Hematopoietic multipotent progenitor cell (in vitro differentiated cells): ENCODE measurements around the gene REEP1. TPM values are rescaled to one million over a fixed set of nuclear protein-coding genes. Genes with fewer than 3 reads are reported as not detected.

ENCODE experiments used
- DNase-seq, 3 donors: peaks; one replicate each; pipeline ENCODE4 v3.0.0-alpha.2; 2011 to 2015; ENCODE audit warnings: low read depth in 2 of 3, low spot score in 2 of 3
- total RNA-seq: library from RNA; depleted of rRNA; stranded (reverse); fragments of >200 nt; gene quantifications from one replicate; pipeline ENCODE4 v1.2.3, GENCODE V29; 2012

The REEP1 gene
- under 0.01 TPM for total RNA-seq

GRCh38 chr2:86337244-86337835, at the start of gene REEP1:
Gene REEP1, minus strand, starts transcription at chr2:86337626. Its CDS starts 116 bp downstream, at chr2:86337510.
- DNase-seq = peak in 1 of 3 donors; percentile 13

DNA sequence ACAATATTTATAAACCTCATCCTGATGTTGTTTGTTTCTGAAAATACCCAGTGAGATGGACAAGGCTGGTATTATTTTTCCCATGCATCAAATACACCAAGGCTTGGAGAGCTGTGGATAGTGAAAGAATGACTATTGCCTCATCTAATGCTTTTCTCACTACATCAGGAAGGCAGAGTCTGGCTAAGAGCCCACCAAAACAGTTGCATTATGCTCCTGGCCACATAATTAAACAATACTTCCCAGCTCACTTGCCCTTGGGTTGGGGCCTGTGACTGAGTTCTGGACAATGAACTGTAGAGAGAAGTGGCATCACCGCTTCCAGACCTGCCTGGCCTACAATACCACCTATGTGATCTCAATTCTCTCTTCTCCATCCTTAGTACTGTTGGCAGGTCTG, 46.4 kb upstream of the REEP1 start:
- no peak for DNase-seq

DNA sequence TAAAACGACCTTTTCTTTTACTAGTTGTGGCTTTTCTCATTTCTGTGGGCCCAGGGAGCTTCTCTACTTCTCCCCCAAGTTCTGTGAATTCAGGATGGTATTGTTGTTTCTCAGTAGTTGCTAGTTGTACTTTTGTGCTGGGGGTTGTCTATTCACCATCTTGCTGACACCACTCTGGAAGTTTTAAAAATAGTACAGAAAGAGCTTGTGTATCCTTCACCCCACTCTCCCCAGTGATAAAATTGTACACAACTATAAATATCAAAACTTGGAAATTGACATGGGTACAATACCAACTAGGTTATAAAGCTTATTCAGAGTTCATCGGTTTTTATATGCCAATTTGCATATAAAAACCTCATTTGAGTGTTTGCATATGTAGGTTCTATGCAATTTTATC, 45.3 kb upstream of the REEP1 start:
- no peak for DNase-seq

DNA sequence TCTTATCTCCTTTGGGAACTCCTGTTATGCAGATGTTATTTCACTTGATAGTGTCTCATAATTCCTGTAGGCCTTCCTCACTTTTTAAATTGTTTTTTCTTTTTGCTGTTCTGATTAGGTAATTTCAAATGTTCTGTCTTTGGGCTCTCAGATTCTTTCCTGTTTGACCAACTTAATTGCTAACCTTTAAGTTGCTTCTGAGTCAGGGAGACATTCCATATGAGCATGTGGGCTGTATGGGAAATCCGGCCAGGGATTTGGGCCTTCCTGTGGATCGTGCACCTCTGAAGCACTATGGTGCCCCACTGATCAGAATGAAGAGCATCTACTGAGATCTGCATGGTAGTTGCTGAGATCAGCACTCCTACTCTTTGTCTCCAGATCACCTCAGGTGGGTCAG, 44.7 kb upstream of the REEP1 start:
- DNase-seq = no peak

GRCh38 chr2:86378469-86378868, 41.0 kb upstream of the REEP1 start:
- no peak for DNase-seq

DNA sequence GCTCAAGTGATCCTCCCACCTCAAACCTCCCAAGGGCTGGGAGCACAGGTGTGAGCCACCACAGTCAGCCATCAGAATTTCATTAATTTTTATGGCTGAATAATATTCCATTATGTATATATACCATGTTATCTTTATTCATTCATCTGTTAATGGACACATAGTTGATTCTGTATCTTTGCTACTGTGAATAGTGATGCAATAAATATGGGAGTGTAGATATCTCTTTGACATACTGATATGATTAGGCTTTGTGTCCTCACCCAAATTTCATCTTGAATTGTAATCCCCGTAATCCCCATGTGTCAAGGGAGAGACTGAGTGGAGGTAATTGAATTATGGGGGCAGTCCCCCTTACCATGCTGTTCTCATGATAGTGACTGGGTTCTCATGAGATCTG, 38.2 kb upstream of the REEP1 start:
- no peak for DNase-seq

- DNase-seq = peak in 1 of 3 donors; percentile 12
Measured at GRCh38 chr2:86372641-86373502, 35.4 kb upstream of the REEP1 start.

DNA sequence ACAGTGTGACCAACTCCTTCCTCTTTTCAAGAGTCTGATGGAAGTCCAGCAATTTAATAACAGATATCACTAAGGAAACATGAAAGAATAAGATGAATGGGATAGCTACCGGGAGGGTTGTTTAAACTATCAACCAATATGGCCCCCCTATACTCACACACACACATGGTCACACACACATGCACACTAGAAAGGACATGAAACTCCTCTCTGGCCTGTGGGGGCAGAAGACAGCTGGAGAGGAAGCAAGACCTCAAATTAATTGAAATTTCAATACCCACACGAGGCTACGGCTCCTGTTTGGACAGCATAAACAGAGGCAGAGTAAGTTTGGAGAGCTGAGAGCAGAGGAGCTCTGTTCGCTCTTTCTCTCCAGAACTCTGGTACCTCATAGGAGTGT, 34.7 kb upstream of the REEP1 start:
- DNase-seq = peak in 2 of 3 donors; percentile 10 to 45

- no peak for DNase-seq
Measured at GRCh38 chr2:86371527-86371926, 34.1 kb upstream of the REEP1 start.

DNA sequence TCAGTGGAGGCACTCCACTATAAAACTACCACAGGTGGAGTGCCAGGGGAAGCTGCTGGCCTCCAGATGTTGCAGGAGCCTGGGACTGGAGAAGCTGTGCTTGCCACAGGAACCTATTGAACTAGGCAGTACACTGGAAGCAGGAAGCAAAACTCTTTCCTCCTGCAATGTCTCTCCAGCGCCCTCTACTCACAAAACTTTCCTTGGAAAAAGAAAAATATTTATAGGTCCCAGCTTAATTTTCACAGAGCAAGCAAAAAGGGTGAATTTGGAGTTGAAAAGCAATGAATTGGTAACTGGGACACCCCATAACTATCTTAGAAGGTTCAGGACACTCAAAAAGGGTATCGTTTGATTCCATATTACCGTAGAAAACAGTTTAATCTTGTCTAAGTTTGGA, 33.2 kb upstream of the REEP1 start:
- DNase-seq = no peak

GRCh38 chr2:86368161-86368824, 30.9 kb upstream of the REEP1 start:
- DNase-seq = peak; percentile 14 to 64 (median 45)

DNA sequence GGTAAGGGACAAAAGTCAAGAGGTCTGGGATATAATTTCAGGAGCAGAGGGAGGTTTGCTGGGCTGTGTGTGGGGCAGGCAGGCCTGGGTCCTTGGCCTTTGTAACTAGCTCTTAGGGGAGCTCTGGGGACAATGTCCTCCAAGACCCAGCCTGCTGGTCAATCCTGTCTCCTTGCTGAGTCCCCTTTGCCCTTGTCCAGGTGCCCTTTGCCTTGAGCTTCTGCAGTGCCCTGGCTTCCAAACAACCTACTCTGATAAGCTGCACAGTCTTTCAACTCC, 30.0 kb upstream of the REEP1 start:
- no peak for DNase-seq

- DNase-seq = no peak
Measured at GRCh38 chr2:86366651-86367498, 29.4 kb upstream of the REEP1 start.

DNA sequence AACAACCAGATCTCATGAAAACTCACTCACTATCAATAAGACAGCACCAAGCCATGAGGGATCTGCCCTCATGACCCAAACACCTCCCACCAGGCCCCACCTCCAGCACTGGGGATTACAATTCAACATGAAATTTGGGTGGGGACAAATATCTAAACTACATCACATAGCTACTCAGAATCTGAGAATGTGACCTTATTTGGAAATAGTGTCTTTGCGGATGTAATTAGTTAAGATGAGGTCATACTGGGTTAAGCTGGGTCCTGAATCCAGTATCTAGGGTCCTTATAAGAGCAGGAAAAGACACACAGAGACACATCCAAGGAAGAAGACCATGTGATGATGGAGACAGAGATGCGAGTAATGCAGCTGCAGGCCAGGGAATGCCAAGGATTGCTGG, 27.5 kb upstream of the REEP1 start:
- no peak for DNase-seq

DNA sequence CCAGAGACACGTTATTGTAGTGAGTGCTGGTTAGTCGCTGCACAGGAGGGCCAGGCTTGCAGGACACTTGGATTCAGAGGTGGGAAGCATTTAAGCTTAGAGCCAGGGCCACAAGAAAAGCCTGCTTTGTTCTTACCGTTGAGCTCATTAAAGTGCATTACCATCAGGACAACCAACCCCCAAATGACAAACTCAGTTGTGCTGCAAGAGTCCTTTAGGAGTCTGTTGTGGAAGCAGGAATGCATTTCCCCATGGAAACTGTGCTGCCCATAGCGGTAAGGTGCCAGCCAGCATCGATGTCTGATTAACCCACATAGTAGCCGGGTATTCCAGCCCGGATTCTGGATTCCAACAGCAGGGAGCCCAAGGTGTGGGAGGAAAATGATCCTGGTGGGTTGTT, 23.4 kb upstream of the REEP1 start:
- no peak for DNase-seq

DNA sequence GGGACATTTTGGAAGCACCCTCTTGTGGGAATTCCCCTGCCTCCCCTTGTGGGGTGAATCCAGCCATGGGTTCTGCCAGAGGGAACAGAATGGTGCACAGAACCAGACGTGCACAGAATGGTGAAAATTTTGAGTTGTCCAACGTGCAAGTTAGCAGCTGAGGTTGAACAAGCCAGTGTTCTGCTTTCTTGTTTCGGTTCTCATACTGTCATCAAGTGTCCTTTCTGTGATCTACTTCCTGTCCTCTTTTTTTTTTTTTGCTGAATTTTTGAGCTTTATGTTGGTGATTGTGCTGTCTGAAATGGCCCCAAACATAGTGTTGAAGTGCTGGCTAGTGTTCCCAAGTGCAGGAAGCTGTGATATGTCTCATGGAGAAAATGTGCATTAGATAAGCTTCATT, 21.5 kb upstream of the REEP1 start:
- DNase-seq = no peak

GRCh38 chr2:86357392-86357963, 20.1 kb upstream of the REEP1 start:
- DNase-seq = no peak

DNA sequence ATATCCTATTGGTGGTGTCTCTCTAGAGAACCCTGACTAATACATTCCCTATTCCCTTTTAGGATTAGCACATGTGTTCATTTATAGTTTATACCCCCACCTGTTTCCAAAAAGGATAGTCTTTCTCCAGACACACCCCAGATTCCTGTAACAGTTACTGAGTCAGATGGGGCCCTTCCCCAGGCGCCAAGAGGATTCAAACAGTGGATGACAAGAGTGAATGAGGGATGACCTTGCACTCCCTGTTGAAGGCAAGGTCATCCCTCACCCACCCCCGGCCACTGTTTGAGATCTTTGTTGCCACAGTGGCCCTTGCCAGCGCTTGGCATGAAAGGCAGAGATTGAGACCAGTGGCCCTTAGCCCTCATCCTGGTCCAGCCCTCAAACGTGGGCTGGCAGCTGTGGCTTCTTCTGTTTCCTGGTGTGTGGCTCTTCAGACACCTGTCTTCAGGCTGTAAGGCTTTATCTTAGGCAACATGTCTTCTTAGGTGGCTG, 15.3 kb upstream of the REEP1 start:
- DNase-seq = no peak

GRCh38 chr2:86352137-86352726, 14.8 kb upstream of the REEP1 start:
- DNase-seq = no peak

- DNase-seq = no peak
Measured at GRCh38 chr2:86350751-86351150, 13.3 kb upstream of the REEP1 start.
